Chondrocyte (in vitro differentiated cells): ENCODE data around the gene RAB3D. TPM values are rescaled to one million over a fixed set of nuclear protein-coding genes. Genes with fewer than 3 reads are reported as not detected.
A peak's percentile ranks its signal among the peaks of the same experiment; 100 is the strongest.

Experiments
- DNase-seq: peaks from one replicate; pipeline ENCODE4 v3.0.0; 2021; ENCODE audit warnings: mixed read lengths, low spot score
- H3K27ac Mint-ChIP-seq: one replicate; pipeline ENCODE4 v1.8.0; 2021; ENCODE audit warnings: mild to moderate bottlenecking, moderate library complexity, mixed read lengths; ENCODE audit not compliant: unreplicated experiment
- H3K27me3 Mint-ChIP-seq: 2 replicates; pipeline ENCODE4 v1.8.0; 2021; ENCODE audit warnings: low read depth, mixed read lengths
- H3K36me3 Mint-ChIP-seq: 2 replicates; pipeline ENCODE4 v1.8.0; 2021; ENCODE audit warnings: low read depth, mixed read lengths
- H3K4me1 Mint-ChIP-seq: 2 replicates; pipeline ENCODE4 v1.8.0; 2021; ENCODE audit warnings: low read depth, mild to moderate bottlenecking, mixed read lengths
- H3K4me3 Mint-ChIP-seq: one replicate; pipeline ENCODE4 v1.8.0; 2021; ENCODE audit warnings: mild to moderate bottlenecking, moderate library complexity, mixed read lengths; ENCODE audit not compliant: unreplicated experiment
- H3K9me3 Mint-ChIP-seq: 2 replicates; pipeline ENCODE4 v1.8.0; 2021; ENCODE audit warnings: low read depth, mixed read lengths
- CTCF ChIP-seq: fragments of 200-600 bp; sonication (generic); IDR thresholded peaks from 2 replicates; pipeline ENCODE4 v1.5.0; 2021; ENCODE audit warnings: antibody characterized with exemption, mild to moderate bottlenecking, moderate library complexity
- total RNA-seq: library from RNA; stranded (reverse); gene quantifications from 3 replicates; pipeline ENCODE4 v1.2.1, GENCODE V29; 2021

Gene RAB3D
- total RNA-seq, 1 donor from 2014 or later = 8.1 TPM

- H3K27ac Mint-ChIP-seq = no peak within 1 kb of the TSS
Measured at GRCh38 chr19:11295665-11296245, 43.7 kb downstream of the RAB3D start, which contains the start of gene TSPAN16. TSPAN16 (plus strand) TSS chr19:11296160; CDS start chr19:11296298, 138 bp downstream.

GRCh38 chr19:11295180-11295579 lies 44.3 kb downstream of the RAB3D start:
- no peaks in the 10 kb centered on the region for H3K27me3 Mint-ChIP-seq
- H3K9me3 Mint-ChIP-seq = no peaks in the 10 kb centered on the region

More at GRCh38 chr19:11295665-11296245, 43.7 kb downstream of the RAB3D start, which contains the start of gene TSPAN16:
- Mint-ChIP-seq H3K4me1 (peaks cover 12% of the 10 kb centered on the region), H3K4me3 (no peak within 1 kb of the TSS), H3K36me3 (no peaks in the 10 kb centered on the region), H3K27me3 (peaks cover 3% of the 10 kb centered on the region), H3K9me3 (no peaks in the 10 kb centered on the region)
- TF ChIP-seq CTCF = peak; percentile 17
- DNase-seq = no peak

GRCh38 chr19:11293433-11294389 lies 45.7 kb downstream of the RAB3D start:
- H3K27ac Mint-ChIP-seq = peak overlapping the region; percentile 88
- peak; percentile 97 for TF ChIP-seq CTCF
- H3K36me3 Mint-ChIP-seq = no peaks in the 10 kb centered on the region
- H3K9me3 Mint-ChIP-seq = no peaks in the 10 kb centered on the region
- DNase-seq = peak; percentile 96
- peak overlapping the region; percentile 63 for H3K4me3 Mint-ChIP-seq
- H3K27me3 Mint-ChIP-seq = no peaks in the 10 kb centered on the region
- H3K4me1 Mint-ChIP-seq = peaks cover 12% of the 10 kb centered on the region

More at GRCh38 chr19:11295180-11295579, 44.3 kb downstream of the RAB3D start:
- TF ChIP-seq CTCF = no peak
- no peak for DNase-seq
- Mint-ChIP-seq H3K36me3 (no peaks in the 10 kb centered on the region), H3K4me1 (peaks cover 12% of the 10 kb centered on the region), H3K4me3 (no peak overlapping the region), H3K27ac (no peak overlapping the region)

- Mint-ChIP-seq H3K27ac (no peak overlapping the region), H3K27me3 (no peaks in the 10 kb centered on the region), H3K4me3 (no peak overlapping the region), H3K9me3 (no peaks in the 10 kb centered on the region), H3K36me3 (no peaks in the 10 kb centered on the region), H3K4me1 (peaks cover 16% of the 10 kb centered on the region)
- no peak for TF ChIP-seq CTCF
- no peak for DNase-seq
Measured at GRCh38 chr19:11291991-11292390, 47.5 kb downstream of the RAB3D start.

GRCh38 chr19:11291415-11291814 lies 48.0 kb downstream of the RAB3D start:
- Mint-ChIP-seq H3K27me3 (no peaks in the 10 kb centered on the region), H3K4me3 (no peak overlapping the region), H3K9me3 (no peaks in the 10 kb centered on the region), H3K27ac (no peak overlapping the region), H3K4me1 (peaks cover 22% of the 10 kb centered on the region), H3K36me3 (no peaks in the 10 kb centered on the region)
- TF ChIP-seq CTCF = no peak
- DNase-seq = no peak
